Measurements from ENCODE around the gene ADARB1.

Gene ADARB1

DNA sequence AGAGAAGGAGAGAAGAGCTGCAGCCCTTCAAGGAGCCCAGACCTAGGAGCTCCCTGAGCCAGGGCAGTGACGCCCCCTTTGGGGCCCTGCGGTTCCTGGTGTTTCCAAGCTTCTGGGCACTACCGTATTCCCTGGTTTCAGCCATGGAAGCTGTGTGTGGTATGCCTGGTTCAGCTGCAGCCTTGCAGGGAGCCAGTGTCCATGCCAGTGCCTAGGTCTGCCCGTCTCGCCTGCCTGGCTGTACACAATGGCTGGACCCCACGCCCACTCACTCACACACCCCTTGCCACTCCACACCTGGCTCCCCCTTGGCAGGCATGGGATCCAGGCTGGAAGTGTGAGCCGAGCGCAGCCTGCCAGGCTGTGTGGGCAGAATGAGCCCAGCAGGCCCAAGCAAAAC lies 87.7 kb downstream of the ADARB1 start:
- TF ChIP-seq, protein P1, sequence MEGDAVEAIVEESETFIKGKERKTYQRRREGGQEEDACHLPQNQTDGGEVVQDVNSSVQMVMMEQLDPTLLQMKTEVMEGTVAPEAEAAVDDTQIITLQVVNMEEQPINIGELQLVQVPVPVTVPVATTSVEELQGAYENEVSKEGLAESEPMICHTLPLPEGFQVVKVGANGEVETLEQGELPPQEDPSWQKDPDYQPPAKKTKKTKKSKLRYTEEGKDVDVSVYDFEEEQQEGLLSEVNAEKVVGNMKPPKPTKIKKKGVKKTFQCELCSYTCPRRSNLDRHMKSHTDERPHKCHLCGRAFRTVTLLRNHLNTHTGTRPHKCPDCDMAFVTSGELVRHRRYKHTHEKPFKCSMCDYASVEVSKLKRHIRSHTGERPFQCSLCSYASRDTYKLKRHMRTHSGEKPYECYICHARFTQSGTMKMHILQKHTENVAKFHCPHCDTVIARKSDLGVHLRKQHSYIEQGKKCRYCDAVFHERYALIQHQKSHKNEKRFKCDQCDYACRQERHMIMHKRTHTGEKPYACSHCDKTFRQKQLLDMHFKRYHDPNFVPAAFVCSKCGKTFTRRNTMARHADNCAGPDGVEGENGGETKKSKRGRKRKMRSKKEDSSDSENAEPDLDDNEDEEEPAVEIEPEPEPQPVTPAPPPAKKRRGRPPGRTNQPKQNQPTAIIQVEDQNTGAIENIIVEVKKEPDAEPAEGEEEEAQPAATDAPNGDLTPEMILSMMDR (IDR thresholded peaks at IDR 0.05; ENCODE audit: low read depth, low read length): no peak
- no peaks in the 10 kb centered on the region for H3K27me3 ChIP-seq
- H3K9me3 ChIP-seq: no peaks in the 10 kb centered on the region
- peaks cover 10% of the 10 kb centered on the region; the same call in 1 of the 2 replicates for H3K4me1 ChIP-seq
- H3K4me3 ChIP-seq (ENCODE audit: low read depth, low read length): no peak overlapping the region
- no peak for DNase-seq
- no peaks in the 10 kb centered on the region; the same call in 1 of the 2 replicates for H3K36me3 ChIP-seq

DNA sequence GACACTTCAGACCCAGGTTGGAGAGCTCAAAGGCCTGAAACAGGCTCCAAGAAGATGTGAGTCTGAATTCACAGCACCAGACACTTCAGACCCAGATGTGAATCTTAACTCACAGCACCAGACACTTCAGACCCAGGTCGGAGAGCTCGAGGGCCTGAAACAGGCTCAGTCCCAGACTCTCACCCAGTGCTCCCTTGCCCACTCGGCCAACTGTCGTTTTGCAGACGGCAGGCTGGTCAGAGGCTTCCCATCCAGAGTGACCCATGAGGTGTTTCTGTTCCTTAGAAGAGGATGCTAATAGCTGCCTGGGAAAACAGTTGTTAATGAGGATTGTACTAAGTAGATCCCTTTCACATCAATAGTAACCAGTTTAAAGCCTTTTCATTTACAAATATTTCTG lies 88.4 kb downstream of the ADARB1 start:
- no peaks in the 10 kb centered on the region for H3K27me3 ChIP-seq
- H3K36me3 ChIP-seq: no peaks in the 10 kb centered on the region; the same call in 1 of the 2 replicates
- no peak overlapping the region for H3K4me3 ChIP-seq (ENCODE audit: low read depth, low read length)
- no peak for DNase-seq
- no peaks in the 10 kb centered on the region for H3K9me3 ChIP-seq
- peaks cover 10% of the 10 kb centered on the region for H3K4me1 ChIP-seq
- TF ChIP-seq, protein P1 (IDR thresholded peaks at IDR 0.05; ENCODE audit: low read depth, low read length): no peak

DNA sequence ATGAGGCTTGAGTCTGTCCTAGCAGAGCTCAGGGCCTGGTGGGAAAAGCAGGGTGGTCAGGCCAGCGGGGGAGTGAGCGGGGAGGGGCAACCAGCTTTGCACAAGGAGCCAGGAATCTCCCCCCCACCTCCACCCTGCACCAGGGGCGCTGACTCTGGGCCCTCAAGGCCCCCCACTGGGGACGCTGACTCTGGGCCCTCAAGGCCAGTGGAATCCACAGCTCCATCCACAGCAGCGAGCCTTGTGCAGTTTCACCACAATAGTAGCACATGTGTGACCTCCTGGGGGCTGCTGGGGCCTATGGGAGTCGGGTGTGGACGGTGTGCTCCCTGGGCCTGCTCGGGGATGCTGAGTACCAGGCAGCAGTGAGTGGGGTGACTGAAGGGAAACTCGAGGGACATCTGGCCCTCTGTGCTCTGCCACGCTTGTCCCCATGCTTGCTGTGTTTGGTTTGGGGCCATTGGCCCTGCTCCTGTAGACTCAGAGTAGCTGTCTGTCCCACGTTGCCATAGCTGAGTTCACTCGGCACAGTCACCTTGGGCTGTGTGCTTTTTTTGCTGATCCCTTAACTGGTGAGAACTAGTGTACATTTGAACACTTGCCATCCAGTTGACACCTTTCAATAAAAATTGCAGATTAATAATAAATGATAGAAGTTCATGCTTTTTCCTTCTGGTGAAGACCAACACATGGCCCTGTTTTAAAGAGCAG lies 89.2 kb downstream of the ADARB1 start:
- H3K36me3 ChIP-seq: no peaks in the 10 kb centered on the region; the same call in 1 of the 2 replicates
- H3K9me3 ChIP-seq: no peaks in the 10 kb centered on the region
- H3K4me3 ChIP-seq (ENCODE audit: low read depth, low read length): no peak overlapping the region
- peaks cover 10% of the 10 kb centered on the region for H3K4me1 ChIP-seq
- TF ChIP-seq, protein P1 (IDR thresholded peaks at IDR 0.05; ENCODE audit: low read depth, low read length): no peak
- DNase-seq: no peak
- no peaks in the 10 kb centered on the region for H3K27me3 ChIP-seq

DNA sequence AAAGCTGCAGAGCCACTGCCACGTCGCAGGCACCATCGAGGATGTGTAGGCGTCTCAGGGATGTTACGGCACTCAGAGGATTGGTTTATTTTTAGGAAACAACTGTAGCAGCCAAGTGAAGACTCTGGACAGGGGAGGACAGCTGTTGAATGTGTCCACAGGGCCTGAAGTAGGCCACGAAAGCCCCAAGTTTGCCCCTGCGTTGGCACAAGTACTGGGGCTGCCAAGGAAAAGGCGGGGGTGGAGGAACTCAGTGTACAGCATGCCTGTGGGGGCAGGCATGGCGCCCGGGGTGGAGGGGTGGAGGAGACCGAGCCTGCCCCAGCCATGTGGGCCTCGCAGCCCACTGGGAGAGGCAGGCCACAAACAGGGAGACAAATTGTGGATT lies 89.7 kb downstream of the ADARB1 start:
- Histone ChIP-seq H3K4me3 (ENCODE audit: low read depth, low read length) (no peak overlapping the region), H3K36me3 (no peaks in the 10 kb centered on the region; the same call in 1 of the 2 replicates), H3K27me3 (no peaks in the 10 kb centered on the region), H3K9me3 (no peaks in the 10 kb centered on the region), H3K4me1 (peaks cover 10% of the 10 kb centered on the region)
- TF ChIP-seq, protein P1 (IDR thresholded peaks at IDR 0.05; ENCODE audit: low read depth, low read length): no peak
- DNase-seq: no peak

DNA sequence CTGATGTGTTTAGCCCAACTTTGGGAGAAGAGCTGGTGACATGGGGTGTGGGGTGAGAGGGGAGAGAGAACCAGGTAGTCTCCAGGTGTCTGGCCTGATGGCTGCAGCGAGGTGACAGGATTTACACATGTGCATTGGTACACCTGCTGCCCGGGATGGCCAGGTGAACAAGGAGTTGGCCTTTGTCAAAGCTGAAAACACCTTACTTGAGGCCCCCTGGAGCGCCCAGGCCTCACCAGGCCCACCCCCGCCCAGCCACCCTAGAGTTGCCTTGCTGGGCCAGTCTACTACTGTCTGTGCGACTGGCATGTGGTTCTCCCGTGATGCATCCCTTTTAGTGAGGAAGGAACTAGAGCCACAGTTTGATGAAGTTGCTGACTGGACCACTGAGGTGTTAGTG lies 90.5 kb downstream of the ADARB1 start:
- DNase-seq: no peak
- peaks cover 10% of the 10 kb centered on the region for H3K4me1 ChIP-seq
- no peak overlapping the region for H3K4me3 ChIP-seq (ENCODE audit: low read depth, low read length)
- TF ChIP-seq, protein P1 (IDR thresholded peaks at IDR 0.05; ENCODE audit: low read depth, low read length): no peak
- H3K27me3 ChIP-seq: no peaks in the 10 kb centered on the region
- H3K9me3 ChIP-seq: no peaks in the 10 kb centered on the region
- H3K36me3 ChIP-seq: no peaks in the 10 kb centered on the region; the same call in 1 of the 2 replicates

DNA sequence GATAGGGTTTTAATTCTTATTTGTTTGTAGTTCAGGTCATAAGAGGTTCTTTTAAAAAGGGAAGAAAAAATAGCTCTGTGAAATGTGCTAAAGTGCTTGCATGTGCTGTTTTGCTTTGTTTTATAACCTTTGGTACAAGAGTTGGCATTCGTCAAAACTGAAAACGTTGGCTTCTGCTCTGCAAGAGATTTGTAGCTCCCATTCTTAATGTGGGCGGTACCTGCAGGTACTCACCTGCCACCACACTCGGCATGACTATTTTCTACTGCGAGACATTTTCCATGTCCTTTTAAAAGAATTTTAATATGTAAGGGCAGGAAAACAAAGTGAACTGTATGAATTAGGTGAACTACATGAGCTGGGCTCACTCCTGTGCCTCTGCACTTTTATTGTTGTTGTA lies 92.6 kb downstream of the ADARB1 start:
- Histone ChIP-seq H3K27me3 (no peaks in the 10 kb centered on the region), H3K36me3 (no peaks in the 10 kb centered on the region; the same call in 1 of the 2 replicates)

More for the DNA sequence above, 92.6 kb downstream of the ADARB1 start:
- no peak for DNase-seq
- TF ChIP-seq, protein P1 (IDR thresholded peaks at IDR 0.05; ENCODE audit: low read depth, low read length): no peak
- no peak overlapping the region for H3K4me3 ChIP-seq (ENCODE audit: low read depth, low read length)
- no peaks in the 10 kb centered on the region; the same call in 1 of the 2 replicates for H3K4me1 ChIP-seq
- no peaks in the 10 kb centered on the region for H3K9me3 ChIP-seq

Measured in BE2C (cell line).